GM12874 (cell line): Measurements from ENCODE around the gene KMT2E.

Experiments
- CTCF ChIP-seq: IDR thresholded peaks from 2 replicates; pipeline ENCODE4 v1.5.1; 2011; ENCODE audit warnings: low read depth, mild to moderate bottlenecking, control low read depth, low read length, moderate library complexity; ENCODE audit not compliant: insufficient read depth

KMT2E gene

GRCh38 chr7:105007298-105007697 lies 6.7 kb upstream of the KMT2E start:
- no peak for TF ChIP-seq CTCF

- TF ChIP-seq CTCF, result no peak
Observed at GRCh38 chr7:105009667-105010503, 4.1 kb upstream of the KMT2E start.

DNA sequence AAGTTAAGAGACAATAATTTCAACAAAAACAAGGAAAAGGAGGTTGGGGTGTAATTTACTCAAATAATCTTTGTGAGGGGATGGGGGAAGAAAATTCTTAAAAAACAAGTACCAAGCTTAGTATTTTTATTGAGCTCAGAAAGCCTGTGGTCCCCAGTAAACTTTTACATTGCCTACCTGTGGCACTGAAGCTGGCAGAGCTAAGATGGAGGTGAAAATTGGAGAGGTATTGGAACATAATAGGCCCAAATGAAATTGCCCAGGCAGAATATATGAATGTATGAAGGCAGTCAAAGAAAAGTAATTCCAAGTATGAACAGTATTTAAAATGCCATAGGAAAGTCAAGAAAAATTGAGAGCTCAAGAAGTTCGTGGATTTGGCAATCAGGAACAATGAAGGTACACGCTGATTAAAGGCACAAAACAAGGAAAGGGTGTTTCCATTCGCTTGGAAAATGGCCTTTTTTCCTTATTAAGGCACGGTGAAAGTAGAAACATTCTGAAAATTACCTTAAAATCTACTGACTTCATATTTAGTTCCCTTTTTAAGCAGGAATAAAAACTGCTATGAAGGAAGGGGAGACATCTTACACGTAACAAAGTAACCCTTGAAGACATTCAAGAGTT lies 3.4 kb upstream of the KMT2E start:
- TF ChIP-seq CTCF, result no peak

DNA sequence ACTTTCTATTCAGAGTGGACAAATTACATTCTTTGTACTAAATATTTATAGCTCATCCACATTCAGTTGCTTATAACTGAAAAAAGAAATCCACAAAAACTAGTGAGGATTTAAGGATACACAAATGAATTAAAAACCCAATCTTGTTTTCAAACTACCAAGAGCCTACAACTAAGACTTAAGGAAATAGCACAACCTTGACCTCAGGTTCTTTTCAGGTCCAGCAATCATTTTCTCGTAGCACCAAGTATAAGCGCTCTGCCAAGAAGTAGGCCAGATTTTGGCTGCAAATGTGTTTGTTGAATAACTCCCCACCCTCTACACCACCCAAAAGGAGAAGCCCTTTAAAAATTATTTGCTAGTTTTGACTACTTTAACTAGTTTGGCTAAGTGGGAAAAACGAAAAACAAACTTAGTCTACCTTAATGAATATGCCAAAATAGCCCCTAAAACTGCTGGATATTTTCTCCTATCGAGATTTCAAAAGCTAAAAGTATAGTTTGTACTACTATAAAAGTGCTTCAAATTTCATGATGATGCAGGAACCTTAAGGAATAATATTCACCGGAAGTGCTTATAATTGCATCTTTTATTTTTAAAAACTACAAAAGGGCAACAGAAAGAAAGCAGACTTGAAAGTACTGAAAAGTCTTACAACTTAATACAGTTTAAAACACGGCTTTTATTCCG lies 2.7 kb upstream of the KMT2E start:
- no peak for TF ChIP-seq CTCF

- no peak for TF ChIP-seq CTCF
Observed at GRCh38 chr7:105011831-105012502, 2.0 kb upstream of the KMT2E start.

DNA sequence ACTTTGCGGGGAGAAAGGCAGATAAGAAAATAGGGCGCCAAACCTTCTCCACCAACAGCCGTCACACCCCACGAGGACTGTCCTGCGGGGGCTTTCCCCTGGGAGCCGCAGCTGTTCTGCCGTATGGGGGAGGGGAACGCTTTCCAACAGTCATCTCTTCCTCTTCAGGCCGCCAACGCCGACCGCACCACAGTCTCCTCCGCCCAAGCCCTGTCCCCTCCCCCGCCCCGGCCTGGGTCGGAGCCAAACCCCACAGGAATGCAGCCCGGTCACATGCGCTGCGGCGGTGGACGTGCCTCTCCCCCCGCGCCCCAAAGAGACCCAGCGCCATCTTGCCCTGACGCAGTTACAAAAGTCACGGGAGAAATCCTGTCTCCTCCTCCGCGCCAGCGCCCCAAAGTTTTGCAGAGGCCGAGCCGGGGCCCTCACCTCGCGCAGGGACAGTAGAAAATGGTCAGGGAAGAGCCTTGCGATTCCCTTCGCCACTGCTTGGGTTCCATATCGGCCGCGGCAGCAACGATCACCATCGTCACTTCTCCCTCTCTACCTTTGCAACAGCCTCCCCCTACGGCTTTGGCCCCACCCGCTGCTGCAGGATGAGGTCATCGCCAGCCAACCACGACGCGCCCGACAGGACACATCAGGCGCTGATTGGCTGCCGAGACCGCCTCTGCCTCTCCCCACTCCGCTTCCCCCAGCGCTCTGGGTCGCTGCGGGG lies 1.3 kb upstream of the KMT2E start:
- no peak for TF ChIP-seq CTCF
